Activated CD8-positive, alpha-beta memory T cell treated with anti-CD3 and anti-CD28 coated beads for 4 hours (primary cell): ENCODE data around the gene NOL7.

Source experiments
- DNase-seq, 2 donors: peaks; one replicate each; pipeline ENCODE4 v3.0.0-alpha.2; 2020; ENCODE audit warnings: low read depth in 2 of 2

NOL7 gene

GRCh38 chr6:13614926-13615791 is at the start of gene NOL7:
NOL7 (plus strand) TSS chr6:13615335; CDS start chr6:13615359, 24 bp downstream.
- DNase-seq: peak; percentile 96 to 99

GRCh38 chr6:13565921-13566320 is 49.2 kb upstream of the NOL7 start:
- no peak for DNase-seq

GRCh38 chr6:13566500-13566899 is 48.6 kb upstream of the NOL7 start:
- no peak for DNase-seq

GRCh38 chr6:13568970-13569369 is 46.2 kb upstream of the NOL7 start:
- DNase-seq: no peak

- no peak for DNase-seq
Observed at GRCh38 chr6:13572240-13572639, 42.9 kb upstream of the NOL7 start.

GRCh38 chr6:13572951-13573654 is 42.0 kb upstream of the NOL7 start:
- DNase-seq: no peak

GRCh38 chr6:13573669-13574110 is 41.4 kb upstream of the NOL7 start:
- no peak for DNase-seq

- peak; percentile 85 to 90 for DNase-seq
Observed at GRCh38 chr6:13574149-13574570, 41.0 kb upstream of the NOL7 start.

GRCh38 chr6:13574571-13575376 is 40.4 kb upstream of the NOL7 start, which contains the start of gene SIRT5:
SIRT5 (plus strand) TSS chr6:13574601; CDS start chr6:13584111, 9,510 bp downstream.
- DNase-seq: peak; percentile 37 to 40

GRCh38 chr6:13575377-13575775 is 39.8 kb upstream of the NOL7 start:
- peak in 1 of 2 donors; percentile 47 for DNase-seq

GRCh38 chr6:13576017-13576416 is 39.1 kb upstream of the NOL7 start:
- DNase-seq: no peak

- no peak for DNase-seq
Observed at GRCh38 chr6:13577926-13578325, 37.2 kb upstream of the NOL7 start.

- no peak for DNase-seq
Observed at GRCh38 chr6:13579911-13580310, 35.2 kb upstream of the NOL7 start.

GRCh38 chr6:13581700-13582229 is 33.4 kb upstream of the NOL7 start:
- DNase-seq: no peak

- DNase-seq: no peak
Observed at GRCh38 chr6:13586603-13587542, 28.3 kb upstream of the NOL7 start.

- DNase-seq: no peak
Observed at GRCh38 chr6:13589801-13590200, 25.3 kb upstream of the NOL7 start.

GRCh38 chr6:13590574-13591153 is 24.5 kb upstream of the NOL7 start:
- no peak for DNase-seq

- no peak for DNase-seq
Observed at GRCh38 chr6:13591205-13591921, 23.8 kb upstream of the NOL7 start.

GRCh38 chr6:13593103-13593502 is 22.0 kb upstream of the NOL7 start:
- DNase-seq: no peak
